Upper lobe of left lung (tissue), 4 donors: ENCODE measurements around the gene ELMOD3.
"Not testable (repeated sequence)": the region's sequence is repeated elsewhere in the genome, so short reads cannot be mapped to it uniquely, and the experiment has no call there.

ENCODE experiments used
- CTCF ChIP-seq, 6 experiments: fragments of 450-650 bp in 4 of 6; fragments of 200-600 bp in 2 of 6; sonication (generic) in 2 of 6; IDR thresholded peaks; one replicate each; pipeline ENCODE4 v1.5.1; 2016 to 2019; ENCODE audit warnings: antibody characterized with exemption in 6 of 6
- POLR2A ChIP-seq, 4 donors: fragments of 450-650 bp; IDR thresholded peaks; one replicate each; pipeline ENCODE4 v1.5.1; 2016 to 2017; ENCODE audit warnings: antibody characterized with exemption in 4 of 4, mild to moderate bottlenecking in 2 of 4
- POLR2AphosphoS5 ChIP-seq, 2 donors: sonication (generic); formaldehyde crosslinking; IDR thresholded peaks; one replicate each; pipeline ENCODE4 v1.5.1; 2017; ENCODE audit warnings: antibody characterized with exemption in 2 of 2

DNA sequence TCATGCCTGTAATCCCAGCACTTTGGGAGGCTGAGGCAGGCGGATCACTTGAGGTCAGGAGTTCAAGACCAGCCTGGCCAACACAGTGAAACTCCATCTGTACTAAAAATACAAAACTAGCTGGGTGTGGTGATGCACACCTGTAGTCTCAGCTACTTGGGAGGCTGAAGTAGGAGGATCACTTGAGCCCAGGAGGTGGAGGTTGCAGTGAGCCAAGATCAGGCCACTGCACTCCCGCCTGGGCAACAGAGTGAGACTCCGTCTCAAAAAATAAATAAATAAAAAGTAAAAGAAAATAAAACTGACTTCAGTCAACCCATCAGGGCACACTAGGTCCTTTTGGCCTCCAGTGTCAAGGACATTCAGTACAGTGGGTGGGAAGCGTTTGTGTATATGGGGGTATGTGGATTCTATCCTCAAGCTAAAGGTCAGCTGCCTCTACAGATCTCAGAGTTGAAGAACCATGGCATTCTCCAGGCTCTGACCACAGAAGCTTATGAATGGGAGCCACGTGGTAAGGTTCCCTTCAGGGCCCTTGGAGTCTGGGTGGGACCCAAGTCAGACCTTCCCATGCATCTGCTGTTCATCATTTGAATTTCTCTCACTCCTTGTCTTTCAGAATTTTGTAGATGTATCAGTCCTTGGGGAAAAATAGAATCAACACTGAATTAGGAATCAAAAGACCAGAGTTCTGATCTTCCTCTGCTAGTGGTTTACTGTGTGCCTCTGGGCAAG, 8.3 kb downstream of the ELMOD3 start:
- TF ChIP-seq CTCF, POLR2A, POLR2AphosphoS5 (IDR thresholded peaks at IDR 0.05): not testable (repeated sequence)
